Endothelial cell of umbilical vein (primary cell): ENCODE results near the gene VAV2.

Experiments used
- EZH2 ChIP-seq: IDR thresholded peaks from 2 replicates; pipeline ENCODE4 v1.6.1; 2012; ENCODE audit warnings: borderline replicate concordance, low read depth, mild to moderate bottlenecking, moderate library complexity, low read length, inconsistent platforms; ENCODE audit not compliant: severe bottlenecking
- GATA2 ChIP-seq: IDR thresholded peaks from 2 replicates; pipeline ENCODE4 v1.7.0; 2011; ENCODE audit warnings: low read depth, mild to moderate bottlenecking, moderate library complexity, mixed read lengths, low read length; ENCODE audit not compliant: insufficient read length, insufficient read depth
- JUN ChIP-seq: IDR thresholded peaks from 2 replicates; pipeline ENCODE4 v1.6.1; 2011; ENCODE audit warnings: borderline replicate concordance, low read depth; ENCODE audit not compliant: insufficient read length, insufficient read depth
- MYC ChIP-seq: IDR thresholded peaks from one replicate; pipeline ENCODE4 v1.6.1; 2011; ENCODE audit warnings: mild to moderate bottlenecking, low read depth, low read length
- POLR2A ChIP-seq: IDR thresholded peaks from 2 replicates; pipeline ENCODE4 v1.6.1; 2012; ENCODE audit warnings: low read depth, mild to moderate bottlenecking, control low read depth, low read length
- POLR2AphosphoS5 ChIP-seq: IDR thresholded peaks from 2 replicates; pipeline ENCODE4 v1.6.1; 2012; ENCODE audit warnings: low read depth, mild to moderate bottlenecking, control low read depth, low read length, moderate library complexity; ENCODE audit not compliant: insufficient read depth
- TF ChIP-seq, protein P1 (sequence below), 2 donors: IDR thresholded peaks; 1 replicate in 1 of 2; 2 replicates in 1 of 2; pipeline ENCODE4 v1.5.1; 2011; ENCODE audit warnings: low read length in 2 of 2, mild to moderate bottlenecking in 2 of 2, moderate library complexity in 2 of 2, control low read depth in 1 of 2, inconsistent platforms in 1 of 2, low read depth in 1 of 2; ENCODE audit not compliant: insufficient read depth in 1 of 2; ENCODE audit errors: extremely low read depth in 1 of 2
- TF ChIP-seq, protein P2 (sequence below): IDR thresholded peaks from 2 replicates; pipeline ENCODE4 v1.6.1; 2011; ENCODE audit not compliant: insufficient read depth, insufficient read length

DNA sequence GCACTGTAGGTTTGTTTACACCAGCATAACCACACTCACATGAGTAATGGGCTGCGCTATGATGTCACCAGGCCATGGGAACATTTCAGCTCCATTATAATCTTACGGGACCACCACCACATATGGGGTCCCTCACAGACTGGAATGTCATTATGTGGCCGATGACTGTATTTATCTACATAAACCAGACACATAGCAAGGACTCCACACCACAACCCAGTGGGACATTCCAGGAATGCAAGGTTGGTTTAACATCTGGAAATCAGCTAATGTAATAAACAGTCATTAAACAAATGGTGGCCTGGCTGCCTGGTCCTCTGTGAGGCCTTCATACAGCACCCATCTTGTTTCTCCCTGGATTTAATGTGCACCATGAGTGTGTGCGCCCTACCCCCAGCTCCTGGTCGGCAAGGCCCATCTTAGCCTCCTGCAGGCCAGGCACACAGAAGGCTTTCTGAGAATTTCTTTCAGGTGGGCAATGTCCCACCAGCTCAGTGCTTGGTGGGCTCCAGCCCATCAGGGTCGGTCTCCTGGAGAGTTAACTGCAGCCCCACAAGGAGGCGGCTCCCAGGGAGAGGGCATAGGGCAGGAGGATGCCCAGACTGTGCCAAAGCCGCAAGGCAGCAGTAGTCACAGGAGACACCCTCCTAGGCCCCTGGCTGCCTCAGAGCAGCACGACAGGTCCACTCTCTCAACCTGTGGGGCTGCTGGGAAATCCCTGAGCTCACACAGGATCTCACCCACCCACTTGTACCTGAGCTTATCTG lies 218.1 kb downstream of the VAV2 start:
- TF ChIP-seq, protein P1, sequence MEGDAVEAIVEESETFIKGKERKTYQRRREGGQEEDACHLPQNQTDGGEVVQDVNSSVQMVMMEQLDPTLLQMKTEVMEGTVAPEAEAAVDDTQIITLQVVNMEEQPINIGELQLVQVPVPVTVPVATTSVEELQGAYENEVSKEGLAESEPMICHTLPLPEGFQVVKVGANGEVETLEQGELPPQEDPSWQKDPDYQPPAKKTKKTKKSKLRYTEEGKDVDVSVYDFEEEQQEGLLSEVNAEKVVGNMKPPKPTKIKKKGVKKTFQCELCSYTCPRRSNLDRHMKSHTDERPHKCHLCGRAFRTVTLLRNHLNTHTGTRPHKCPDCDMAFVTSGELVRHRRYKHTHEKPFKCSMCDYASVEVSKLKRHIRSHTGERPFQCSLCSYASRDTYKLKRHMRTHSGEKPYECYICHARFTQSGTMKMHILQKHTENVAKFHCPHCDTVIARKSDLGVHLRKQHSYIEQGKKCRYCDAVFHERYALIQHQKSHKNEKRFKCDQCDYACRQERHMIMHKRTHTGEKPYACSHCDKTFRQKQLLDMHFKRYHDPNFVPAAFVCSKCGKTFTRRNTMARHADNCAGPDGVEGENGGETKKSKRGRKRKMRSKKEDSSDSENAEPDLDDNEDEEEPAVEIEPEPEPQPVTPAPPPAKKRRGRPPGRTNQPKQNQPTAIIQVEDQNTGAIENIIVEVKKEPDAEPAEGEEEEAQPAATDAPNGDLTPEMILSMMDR (IDR thresholded peaks at IDR 0.05; ENCODE audit: extremely low read depth in 1 of 2, insufficient read depth in 1 of 2, low read depth in 1 of 2, low read length in 2 of 2), result no peak
- TF ChIP-seq EZH2, result no peak
- no peak for TF ChIP-seq GATA2
- TF ChIP-seq, protein P2, sequence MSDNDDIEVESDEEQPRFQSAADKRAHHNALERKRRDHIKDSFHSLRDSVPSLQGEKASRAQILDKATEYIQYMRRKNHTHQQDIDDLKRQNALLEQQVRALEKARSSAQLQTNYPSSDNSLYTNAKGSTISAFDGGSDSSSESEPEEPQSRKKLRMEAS, result no peak
- TF ChIP-seq POLR2A, result no peak
- TF ChIP-seq POLR2AphosphoS5, result no peak
- TF ChIP-seq JUN, result no peak
- no peak for TF ChIP-seq MYC
